Uterus (tissue), 2 donors: ENCODE data around the gene BORCS8.

Experiments
- POLR2A ChIP-seq, 2 donors: fragments of 450-650 bp; IDR thresholded peaks; one replicate each; pipeline ENCODE4 v1.6.1; 2016; ENCODE audit warnings: antibody characterized with exemption in 2 of 2, mild to moderate bottlenecking in 1 of 2, moderate library complexity in 1 of 2
- TF ChIP-seq, protein P1 (sequence below), 4 experiments: fragments of 200-600 bp in 2 of 4; fragments of 450-650 bp in 2 of 4; sonication (generic) in 2 of 4; IDR thresholded peaks; one replicate each; pipeline ENCODE4 v1.5.1; 2016 to 2019; ENCODE audit warnings: antibody characterized with exemption in 4 of 4, mild to moderate bottlenecking in 2 of 4, moderate library complexity in 1 of 4

DNA sequence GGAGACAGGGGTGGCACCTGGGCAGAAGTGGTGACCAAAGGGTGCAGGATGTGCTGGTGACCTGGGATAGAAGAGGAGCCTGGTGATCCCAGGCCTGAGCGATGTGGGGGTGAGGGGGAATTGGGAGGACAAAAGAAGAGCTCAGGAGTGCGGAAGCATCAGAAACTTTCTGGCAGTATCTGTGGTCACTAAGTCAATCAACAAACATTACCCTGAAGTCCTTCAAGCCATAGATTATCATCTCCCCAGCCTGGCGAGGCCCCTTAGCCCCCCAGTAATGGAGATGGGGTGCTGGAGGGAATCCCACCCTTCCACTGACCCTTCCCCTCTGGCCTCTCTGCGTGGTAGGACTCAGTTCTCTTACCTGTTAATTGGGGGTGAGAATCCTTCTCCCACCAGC lies 32.4 kb downstream of the BORCS8 start:
- TF ChIP-seq, protein P1, sequence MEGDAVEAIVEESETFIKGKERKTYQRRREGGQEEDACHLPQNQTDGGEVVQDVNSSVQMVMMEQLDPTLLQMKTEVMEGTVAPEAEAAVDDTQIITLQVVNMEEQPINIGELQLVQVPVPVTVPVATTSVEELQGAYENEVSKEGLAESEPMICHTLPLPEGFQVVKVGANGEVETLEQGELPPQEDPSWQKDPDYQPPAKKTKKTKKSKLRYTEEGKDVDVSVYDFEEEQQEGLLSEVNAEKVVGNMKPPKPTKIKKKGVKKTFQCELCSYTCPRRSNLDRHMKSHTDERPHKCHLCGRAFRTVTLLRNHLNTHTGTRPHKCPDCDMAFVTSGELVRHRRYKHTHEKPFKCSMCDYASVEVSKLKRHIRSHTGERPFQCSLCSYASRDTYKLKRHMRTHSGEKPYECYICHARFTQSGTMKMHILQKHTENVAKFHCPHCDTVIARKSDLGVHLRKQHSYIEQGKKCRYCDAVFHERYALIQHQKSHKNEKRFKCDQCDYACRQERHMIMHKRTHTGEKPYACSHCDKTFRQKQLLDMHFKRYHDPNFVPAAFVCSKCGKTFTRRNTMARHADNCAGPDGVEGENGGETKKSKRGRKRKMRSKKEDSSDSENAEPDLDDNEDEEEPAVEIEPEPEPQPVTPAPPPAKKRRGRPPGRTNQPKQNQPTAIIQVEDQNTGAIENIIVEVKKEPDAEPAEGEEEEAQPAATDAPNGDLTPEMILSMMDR (IDR thresholded peaks at IDR 0.05): no peak
- TF ChIP-seq POLR2A (IDR thresholded peaks at IDR 0.05): no peak
